Measurements from ENCODE around the gene DNAJC12.

GRCh38 chr10:67834375-67834774 is 3.6 kb downstream of the DNAJC12 start:
- TF ChIP-seq CTCF (IDR thresholded peaks at IDR 0.05; ENCODE audit: low read length): no peak
- no peak for TF ChIP-seq EZH2 (optimal IDR thresholded peaks at IDR 0.05; ENCODE audit: low read depth, low read length)
